SK-N-MC (cell line): ENCODE results near the gene WDR7.

ENCODE experiments used
- EZH2 ChIP-seq: fragments of 200-600 bp; sonication (generic); IDR thresholded peaks from one replicate; pipeline ENCODE4 v1.6.1; 2017; ENCODE audit warnings: antibody characterized with exemption
- POLR2AphosphoS5 ChIP-seq: IDR thresholded peaks from 2 replicates; pipeline ENCODE4 v1.6.1; 2012; ENCODE audit warnings: mild to moderate bottlenecking, low read depth, low read length, borderline replicate concordance

DNA sequence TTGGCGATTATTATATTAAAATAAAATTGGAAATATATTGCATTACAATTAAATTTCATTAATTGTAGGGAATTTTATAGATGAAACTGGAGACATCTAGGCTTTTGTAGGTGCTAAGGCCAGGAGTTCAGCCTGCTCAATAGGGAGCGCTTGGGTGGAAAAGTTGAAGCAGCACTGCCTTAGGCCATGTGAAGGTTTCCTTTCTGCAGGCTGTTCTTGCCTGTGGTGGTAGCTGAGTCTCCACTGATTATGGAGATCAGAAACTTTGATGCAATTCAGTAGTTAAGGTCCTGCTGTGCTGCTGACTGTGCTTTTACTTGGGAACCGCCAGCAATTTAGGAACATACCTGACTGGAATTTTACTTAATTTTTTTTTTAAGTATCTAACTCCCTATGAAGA, 315.9 kb downstream of the WDR7 start:
- no peak for TF ChIP-seq POLR2AphosphoS5
- TF ChIP-seq EZH2: no peak
